HepG2 (cell line): ENCODE measurements around the gene C11orf68. TPM values are rescaled to one million over a fixed set of nuclear protein-coding genes. Genes with fewer than 3 reads are reported as not detected.

Source experiments
- ASH2L ChIP-seq: fragments of 300-600, 200-600 bp; sonication (generic); IDR thresholded peaks from 2 replicates; pipeline ENCODE4 v1.7.0; 2017; ENCODE audit warnings: low read depth, mild to moderate bottlenecking, moderate library complexity, mixed read lengths, low read length; ENCODE audit not compliant: insufficient read length
- BCLAF1 ChIP-seq: fragments of 450-650 bp; IDR thresholded peaks from 2 replicates; pipeline ENCODE4 v1.6.1; 2017; ENCODE audit warnings: mild to moderate bottlenecking
- GMEB2 ChIP-seq: IDR thresholded peaks from 2 replicates; pipeline ENCODE4 v1.6.1; 2016; ENCODE audit warnings: missing biosample characterization, missing genetic modification reagents, low read depth
- IRF1 ChIP-seq: sonication (generic); formaldehyde crosslinking; IDR thresholded peaks from 2 replicates; pipeline ENCODE4 v1.4.0; 2020; ENCODE audit warnings: low read depth, mild to moderate bottlenecking, missing genetic modification reagents
- KLF16 ChIP-seq, 2 experiments: sonication (generic) in 1 of 2; formaldehyde crosslinking in 1 of 2; IDR thresholded peaks; 2 replicates each; pipeline versions ENCODE4 v1.6.1 to v1.8.0; 2016 to 2023; ENCODE audit warnings: missing genetic modification reagents in 2 of 2, missing compliant biosample characterization in 1 of 2
- MEIS1 ChIP-seq: sonication (generic); formaldehyde crosslinking; IDR thresholded peaks from 2 replicates; pipeline ENCODE4 v1.9.0; 2021; ENCODE audit warnings: mild to moderate bottlenecking, missing genetic modification reagents, moderate library complexity, borderline replicate concordance
- MZF1 ChIP-seq: sonication (generic); formaldehyde crosslinking; IDR thresholded peaks from 2 replicates; pipeline ENCODE4 v1.8.1; 2023; ENCODE audit warnings: mild to moderate bottlenecking, missing genetic modification reagents, borderline replicate concordance
- SNAI1 ChIP-seq: sonication (generic); formaldehyde crosslinking; IDR thresholded peaks from 2 replicates; pipeline ENCODE4 v1.5.0; 2020; ENCODE audit warnings: mild to moderate bottlenecking, missing genetic modification reagents, borderline replicate concordance
- SSRP1 ChIP-seq: IDR thresholded peaks from 2 replicates; pipeline ENCODE4 v1.6.1; 2016; ENCODE audit warnings: control low read depth
- TP53 ChIP-seq: sonication (generic); formaldehyde crosslinking; conservative IDR thresholded peaks from 2 replicates; pipeline ENCODE4 v1.4.0; 2020; ENCODE audit warnings: missing genetic modification reagents
- ZBTB25 ChIP-seq: IDR thresholded peaks from 2 replicates; pipeline ENCODE4 v1.6.1; 2018; ENCODE audit warnings: missing genetic modification reagents
- ZNF431 ChIP-seq: sonication (generic); formaldehyde crosslinking; IDR thresholded peaks from 2 replicates; pipeline ENCODE4 v1.9.0; 2022; ENCODE audit warnings: missing genetic modification reagents, low read depth, mild to moderate bottlenecking, borderline replicate concordance
- ZNF609 ChIP-seq: sonication (generic); formaldehyde crosslinking; IDR thresholded peaks from 2 replicates; pipeline ENCODE4 v1.4.0; 2020; ENCODE audit warnings: mild to moderate bottlenecking, missing genetic modification reagents, borderline replicate concordance
- ZNF761 ChIP-seq: sonication (generic); formaldehyde crosslinking; conservative IDR thresholded peaks from 2 replicates; pipeline ENCODE4 v1.4.0; 2020; ENCODE audit warnings: mild to moderate bottlenecking, missing genetic modification reagents
- ZNF850 ChIP-seq: sonication (generic); formaldehyde crosslinking; conservative IDR thresholded peaks from 2 replicates; pipeline ENCODE4 v1.9.0; 2021; ENCODE audit warnings: mild to moderate bottlenecking, missing genetic modification reagents
- ZSCAN20 ChIP-seq: sonication (generic); formaldehyde crosslinking; IDR thresholded peaks from 2 replicates; pipeline ENCODE4 v1.4.0; 2020; ENCODE audit warnings: missing genetic modification reagents, mild to moderate bottlenecking, borderline replicate concordance
- polyA plus RNA-seq, 8 experiments: library from polyadenylated mRNA; depleted of rRNA in 3 of 8; stranded (reverse) in 7 of 8; unstranded in 1 of 8; fragments of >200 nt; fragmentation: Illumina TruSeq in 4 of 8; extraction: Trizol in 4 of 8; gene quantifications; 2 replicates each; pipeline versions ENCODE4 v1.2.1 to v1.2.3, GENCODE V29; 2011 to 2016; ENCODE audit warnings: low read depth in 4 of 8, missing spikeins in 1 of 8, mixed read lengths in 1 of 8; ENCODE audit not compliant: insufficient read depth in 1 of 8
- total RNA-seq, 5 experiments: library from RNA; depleted of rRNA; stranded (reverse); fragments of >200 nt; fragmentation: Illumina TruSeq; extraction: Trizol; gene quantifications; 2 replicates each; pipeline ENCODE4 v1.2.3, GENCODE V29; 2016; ENCODE audit warnings: low read depth in 1 of 5

The C11orf68 gene
- total and polyA plus RNA-seq, 2 of the 13 experiments (the other 11 are each of a cell fraction or from before 2014, with no cell fraction given): 8.4 to 28.3 TPM

- TF ChIP-seq ZBTB25 (no peak), ZNF761 (CRISPR knock-in tag) (no peak), ZSCAN20 (CRISPR knock-in tag) (no peak), ASH2L (no peak), BCLAF1 (no peak), GMEB2 (no peak), SSRP1 (0 out of 2 replicates have a peak, but pooled peaks have one; percentile 17), MEIS1 (CRISPR knock-in tag) (peak; percentile 46; the same call in 1 of the 2 replicates), TP53 (no peak), ZNF431 (CRISPR knock-in tag) (no peak), KLF16 (CRISPR knock-in tag; IDR thresholded peaks at IDR 0.05) (peak in 1 of 2 experiments; percentile 52; a peak in 1 of 4 replicates), ZNF609 (CRISPR knock-in tag) (peak; percentile 64), IRF1 (no peak), SNAI1 (CRISPR knock-in tag) (no peak), MZF1 (CRISPR knock-in tag) (no peak), ZNF850 (CRISPR knock-in tag) (no peak)
Measured at GRCh38 chr11:65891219-65892136, 27.4 kb downstream of the C11orf68 start (continued).
